MCF 10A (cell line): ENCODE data around the gene PSMB1. TPM values are rescaled to one million over a fixed set of nuclear protein-coding genes. Genes with fewer than 3 reads are reported as not detected.
"Not testable (repeated sequence)": the region's sequence is repeated elsewhere in the genome, so short reads cannot be mapped to it uniquely, and the experiment has no call there.

Experiments
- BruUV-seq: library from RNA; stranded (reverse); fragments of 400-500 nt; replicated peaks from 2 replicates; lab custom pipeline; 2021; lab: Mats Ljungman, UMichigan
- CTCF ChIA-PET: fragments of 300-600 bp; sonication (Branson Sonifier 250); formaldehyde crosslinking; extraction: SDS; loops from one replicate; lab custom pipeline; 2021; ENCODE audit warnings: antibody characterized with exemption, inconsistent platforms; lab: Yijun Ruan, JAX
- POLR2A ChIA-PET: fragments of 300-600, 350-650 bp; sonication (Branson Sonifier 250); formaldehyde crosslinking; extraction: SDS; loops from one replicate; lab custom pipeline; 2020; ENCODE audit warnings: antibody characterized with exemption, inconsistent platforms; lab: Yijun Ruan, JAX
- DNase-seq: peaks from one replicate; pipeline ENCODE4 v3.0.0-alpha.2; 2018; ENCODE audit not compliant: unreplicated experiment
- H3K27ac Mint-ChIP-seq: one replicate; pipeline ENCODE4 v1.8.0; 2022; ENCODE audit warnings: mild to moderate bottlenecking, low read depth, mixed read lengths; ENCODE audit not compliant: unreplicated experiment
- H3K27me3 Mint-ChIP-seq: one replicate; pipeline ENCODE4 v1.8.0; 2022; ENCODE audit warnings: mixed read lengths; ENCODE audit not compliant: insufficient read depth, unreplicated experiment
- H3K36me3 Mint-ChIP-seq: one replicate; pipeline ENCODE4 v1.8.0; 2022; ENCODE audit warnings: mild to moderate bottlenecking, moderate library complexity, mixed read lengths; ENCODE audit not compliant: insufficient read depth, unreplicated experiment
- H3K4me1 Mint-ChIP-seq: one replicate; pipeline ENCODE4 v1.8.0; 2022; ENCODE audit warnings: mixed read lengths; ENCODE audit not compliant: insufficient read depth, unreplicated experiment
- H3K4me3 Mint-ChIP-seq: one replicate; pipeline ENCODE4 v1.8.0; 2022; ENCODE audit warnings: mild to moderate bottlenecking, moderate library complexity, mixed read lengths; ENCODE audit not compliant: unreplicated experiment
- H3K9me3 Mint-ChIP-seq: one replicate; pipeline ENCODE4 v1.8.0; 2022; ENCODE audit warnings: mixed read lengths; ENCODE audit not compliant: unreplicated experiment
- intact Hi-C: fragments of 100-400 bp; cut with micrococcal nuclease; formaldehyde crosslinking; loops from 2 replicates; pipeline ENCODE4 v1.14.1; 2022
- total RNA-seq: library from RNA; stranded (reverse); gene quantifications from 2 replicates; pipeline ENCODE4 v1.2.3, GENCODE V29; 2022
- TF ChIP-seq, protein P1 (sequence below): fragments of 200-600 bp; IDR thresholded peaks from one replicate; pipeline ENCODE4 v1.8.0; 2022; ENCODE audit warnings: antibody characterized with exemption, mild to moderate bottlenecking; ENCODE audit not compliant: unreplicated experiment

Gene PSMB1
- total RNA-seq, 1 experiment from 2014 or later: 161 TPM

DNA sequence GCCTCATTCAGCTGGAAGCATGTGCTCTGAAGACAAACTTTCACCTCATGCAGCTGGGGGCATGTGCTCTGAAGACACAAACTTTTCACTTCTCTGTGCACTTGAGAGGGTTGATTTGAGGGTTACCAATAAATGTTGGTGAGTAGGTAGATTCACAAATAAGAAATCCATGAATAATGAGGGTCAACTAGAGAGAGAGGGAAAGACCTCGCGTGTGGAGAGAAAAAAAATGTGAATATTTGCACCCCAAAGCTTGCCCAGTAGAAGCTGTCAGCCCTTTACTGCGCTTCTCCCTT lies 43.4 kb downstream of the PSMB1 start:
- peaks cover 4% of the 10 kb centered on the region for H3K4me1 Mint-ChIP-seq
- no peak overlapping the region for H3K27ac Mint-ChIP-seq
- H3K4me3 Mint-ChIP-seq: no peak overlapping the region
- POLR2A ChIA-PET: no interaction called here
- intact Hi-C loops: loop anchor here (10.0 kb wide), 1 partner anchor 335 kb away; no protein-coding TSS in a partner anchor
- H3K9me3 Mint-ChIP-seq: no peaks in the 10 kb centered on the region
- H3K36me3 Mint-ChIP-seq: no peaks in the 10 kb centered on the region
- no peaks in the 10 kb centered on the region for H3K27me3 Mint-ChIP-seq
- BruUV-seq: no TSS peak
- DNase-seq: no peak
- CTCF ChIA-PET: no interaction called here
- TF ChIP-seq, protein P1, sequence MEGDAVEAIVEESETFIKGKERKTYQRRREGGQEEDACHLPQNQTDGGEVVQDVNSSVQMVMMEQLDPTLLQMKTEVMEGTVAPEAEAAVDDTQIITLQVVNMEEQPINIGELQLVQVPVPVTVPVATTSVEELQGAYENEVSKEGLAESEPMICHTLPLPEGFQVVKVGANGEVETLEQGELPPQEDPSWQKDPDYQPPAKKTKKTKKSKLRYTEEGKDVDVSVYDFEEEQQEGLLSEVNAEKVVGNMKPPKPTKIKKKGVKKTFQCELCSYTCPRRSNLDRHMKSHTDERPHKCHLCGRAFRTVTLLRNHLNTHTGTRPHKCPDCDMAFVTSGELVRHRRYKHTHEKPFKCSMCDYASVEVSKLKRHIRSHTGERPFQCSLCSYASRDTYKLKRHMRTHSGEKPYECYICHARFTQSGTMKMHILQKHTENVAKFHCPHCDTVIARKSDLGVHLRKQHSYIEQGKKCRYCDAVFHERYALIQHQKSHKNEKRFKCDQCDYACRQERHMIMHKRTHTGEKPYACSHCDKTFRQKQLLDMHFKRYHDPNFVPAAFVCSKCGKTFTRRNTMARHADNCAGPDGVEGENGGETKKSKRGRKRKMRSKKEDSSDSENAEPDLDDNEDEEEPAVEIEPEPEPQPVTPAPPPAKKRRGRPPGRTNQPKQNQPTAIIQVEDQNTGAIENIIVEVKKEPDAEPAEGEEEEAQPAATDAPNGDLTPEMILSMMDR: no peak

DNA sequence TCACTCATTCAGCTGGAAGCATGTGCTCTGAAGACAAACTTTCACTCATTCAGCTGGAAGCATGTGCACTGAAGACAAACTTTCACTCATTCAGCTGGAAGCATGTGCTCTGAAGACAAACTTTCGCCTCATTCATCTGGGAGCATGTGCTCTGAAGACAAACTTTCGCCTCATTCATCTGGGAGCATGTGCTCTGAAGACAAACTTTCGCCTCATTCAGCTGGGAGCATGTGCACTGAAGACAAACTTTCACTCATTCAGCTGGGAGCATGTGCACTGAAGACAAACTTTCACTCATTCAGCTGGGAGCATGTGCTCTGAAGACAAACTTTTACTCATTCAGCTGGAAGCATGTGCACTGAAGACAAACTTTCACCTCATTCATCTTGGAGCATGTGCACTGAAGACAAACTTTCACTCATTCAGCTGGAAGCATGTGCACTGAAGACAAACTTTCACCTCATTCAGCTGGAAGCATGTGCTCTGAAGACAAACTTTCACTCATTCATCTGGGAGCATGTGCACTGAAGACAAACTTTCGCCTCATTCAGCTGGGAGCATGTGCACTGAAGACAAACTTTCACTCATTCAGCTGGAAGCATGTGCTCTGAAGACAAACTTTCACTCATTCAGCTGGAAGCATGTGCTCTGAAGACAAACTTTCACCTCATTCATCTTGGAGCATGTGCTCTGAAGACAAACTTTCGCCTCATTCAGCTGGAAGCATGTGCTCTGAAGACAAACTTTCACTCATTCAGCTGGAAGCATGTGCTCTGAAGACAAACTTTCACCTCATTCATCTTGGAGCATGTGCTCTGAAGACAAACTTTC lies 44.0 kb downstream of the PSMB1 start:
- H3K4me3 Mint-ChIP-seq, H3K36me3 Mint-ChIP-seq, H3K27me3 Mint-ChIP-seq, H3K4me1 Mint-ChIP-seq, CTCF ChIA-PET, intact Hi-C loops, BruUV-seq, H3K9me3 Mint-ChIP-seq, DNase-seq, H3K27ac Mint-ChIP-seq: not testable (repeated sequence)
- POLR2A ChIA-PET: interaction anchor here (0.7 kb wide), 1 partner anchor 730 kb away, joined by 3 read pairs; no protein-coding TSS in a partner anchor

DNA sequence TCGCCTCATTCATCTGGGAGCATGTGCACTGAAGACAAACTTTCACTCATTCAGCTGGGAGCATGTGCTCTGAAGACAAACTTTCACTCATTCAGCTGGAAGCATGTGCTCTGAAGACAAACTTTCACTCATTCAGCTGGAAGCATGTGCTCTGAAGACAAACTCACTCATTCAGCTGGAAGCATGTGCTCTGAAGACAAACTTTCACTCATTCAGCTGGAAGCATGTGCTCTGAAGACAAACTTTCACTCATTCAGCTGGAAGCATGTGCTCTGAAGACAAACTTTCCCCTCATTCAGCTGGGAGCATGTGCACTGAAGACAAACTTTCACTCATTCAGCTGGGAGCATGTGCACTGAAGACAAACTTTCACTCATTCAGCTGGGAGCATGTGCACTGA lies 44.8 kb downstream of the PSMB1 start:
- H3K27ac Mint-ChIP-seq, H3K4me1 Mint-ChIP-seq, DNase-seq, BruUV-seq, POLR2A ChIA-PET, H3K36me3 Mint-ChIP-seq, intact Hi-C loops, H3K9me3 Mint-ChIP-seq, CTCF ChIA-PET, H3K4me3 Mint-ChIP-seq: not testable (repeated sequence)
- peaks cover 11% of the 10 kb centered on the region for H3K27me3 Mint-ChIP-seq

DNA sequence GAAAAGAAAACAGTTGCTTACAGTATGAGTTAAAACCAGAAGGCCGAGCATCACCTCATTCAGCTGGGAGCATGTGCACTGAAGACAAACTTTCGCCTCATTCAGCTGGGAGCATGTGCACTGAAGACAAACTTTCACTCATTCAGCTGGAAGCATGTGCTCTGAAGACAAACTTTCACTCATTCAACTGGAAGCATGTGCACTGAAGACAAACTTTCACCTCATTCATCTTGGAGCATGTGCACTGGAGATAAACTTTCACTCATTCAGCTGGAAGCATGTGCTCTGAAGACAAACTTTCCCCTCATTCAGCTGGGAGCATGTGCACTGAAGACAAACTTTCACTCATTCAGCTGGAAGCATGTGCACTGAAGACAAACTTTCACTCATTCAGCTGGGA lies 45.4 kb downstream of the PSMB1 start:
- BruUV-seq, POLR2A ChIA-PET, H3K4me1 Mint-ChIP-seq: not testable (repeated sequence)

DNA sequence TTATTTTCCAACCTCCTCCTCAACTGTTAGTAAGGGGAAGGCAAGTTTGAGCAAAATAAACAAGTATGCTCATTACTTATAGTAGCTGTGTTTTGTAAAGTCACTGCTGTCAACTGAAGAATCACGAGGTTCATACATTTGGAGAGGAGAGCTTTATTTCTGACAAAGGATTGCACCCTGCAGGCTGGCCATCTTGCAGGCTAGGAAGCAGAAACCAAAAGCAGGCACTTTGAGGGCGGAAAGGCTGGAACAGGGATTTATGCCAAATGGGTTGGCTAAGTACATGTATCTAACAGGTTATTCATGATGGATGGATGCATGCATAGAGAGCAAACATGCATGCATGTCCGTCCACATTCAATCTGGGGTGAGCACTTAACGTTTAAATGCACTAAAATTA lies 46.7 kb downstream of the PSMB1 start:
- ChIA-PET POLR2A (no interaction called here), CTCF (interaction anchor here (0.6 to 0.8 kb wide), 3 partner anchors 10 to 1623 kb away, joined by 3 to 4 read pairs (median 3); no protein-coding TSS in a partner anchor)
- Mint-ChIP-seq H3K27me3 (peaks cover 29% of the 10 kb centered on the region), H3K4me1 (no peaks in the 10 kb centered on the region), H3K9me3 (peaks cover 20% of the 10 kb centered on the region), H3K27ac (no peak overlapping the region), H3K4me3 (no peak overlapping the region), H3K36me3 (no peaks in the 10 kb centered on the region)
- BruUV-seq: no TSS peak
- no peak for DNase-seq
- intact Hi-C loops: no loop called here
- TF ChIP-seq, protein P1: no peak

More for the DNA sequence above, 45.4 kb downstream of the PSMB1 start:
- H3K9me3 Mint-ChIP-seq, DNase-seq, H3K36me3 Mint-ChIP-seq, H3K27ac Mint-ChIP-seq, H3K4me3 Mint-ChIP-seq, intact Hi-C loops, CTCF ChIA-PET: not testable (repeated sequence)
- H3K27me3 Mint-ChIP-seq: peaks cover 17% of the 10 kb centered on the region
